HG03558 (cell line): ENCODE measurements around the gene TPPP3.
"Not testable (repeated sequence)": the region's sequence is repeated elsewhere in the genome, so short reads cannot be mapped to it uniquely, and the experiment has no call there.

ENCODE experiments used
- ATAC-seq: cut with Tn5 transposase; IDR thresholded peaks from one replicate; pipeline ENCODE4 v1.9.1; 2021; ENCODE audit warnings: moderate number of reproducible peaks; ENCODE audit not compliant: unreplicated experiment; ENCODE audit errors: extremely low read depth

Gene TPPP3

GRCh38 chr16:67357561-67357960 is 35.7 kb downstream of the TPPP3 start:
- ATAC-seq: no peak

GRCh38 chr16:67356396-67356795 is 36.9 kb downstream of the TPPP3 start:
- no peak for ATAC-seq

- ATAC-seq: not testable (repeated sequence)
Measured at GRCh38 chr16:67352463-67352862, 40.8 kb downstream of the TPPP3 start.

- no peak for ATAC-seq
Measured at GRCh38 chr16:67350324-67350723, 43.0 kb downstream of the TPPP3 start.

- no peak for ATAC-seq
Measured at GRCh38 chr16:67349172-67349571, 44.1 kb downstream of the TPPP3 start.

- ATAC-seq: no peak
Measured at GRCh38 chr16:67346341-67346740, 47.0 kb downstream of the TPPP3 start.

GRCh38 chr16:67345401-67345800 is 47.9 kb downstream of the TPPP3 start:
- ATAC-seq: no peak

- no peak for ATAC-seq
Measured at GRCh38 chr16:67342616-67343015, 50.7 kb downstream of the TPPP3 start.

- ATAC-seq: no peak
Measured at GRCh38 chr16:67341250-67341649, 52.0 kb downstream of the TPPP3 start.
